Measurements from ENCODE around the gene TSPAN11.

TSPAN11 gene

DNA sequence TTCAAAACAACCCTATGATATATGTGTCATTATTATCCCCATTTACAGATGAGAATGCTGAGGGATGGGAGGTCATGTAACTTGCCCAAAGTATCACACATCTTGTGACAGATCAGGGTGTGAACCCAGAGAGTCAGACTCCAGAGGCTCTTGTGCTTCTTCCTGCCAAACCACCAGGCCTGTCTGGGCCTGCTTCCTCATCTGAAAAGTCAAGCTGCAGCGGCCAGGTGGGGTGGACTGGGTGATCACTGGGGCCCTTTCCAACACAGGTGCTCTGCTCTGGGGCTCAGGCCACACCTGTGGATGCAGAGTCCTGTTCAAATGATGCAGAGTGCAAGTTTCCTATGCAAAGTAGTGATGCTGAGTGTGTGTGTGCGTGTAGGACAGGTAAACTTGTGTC is 26.7 kb downstream of the TSPAN11 start:
- no peak for TF ChIP-seq CTCF (IDR thresholded peaks at IDR 0.05)

DNA sequence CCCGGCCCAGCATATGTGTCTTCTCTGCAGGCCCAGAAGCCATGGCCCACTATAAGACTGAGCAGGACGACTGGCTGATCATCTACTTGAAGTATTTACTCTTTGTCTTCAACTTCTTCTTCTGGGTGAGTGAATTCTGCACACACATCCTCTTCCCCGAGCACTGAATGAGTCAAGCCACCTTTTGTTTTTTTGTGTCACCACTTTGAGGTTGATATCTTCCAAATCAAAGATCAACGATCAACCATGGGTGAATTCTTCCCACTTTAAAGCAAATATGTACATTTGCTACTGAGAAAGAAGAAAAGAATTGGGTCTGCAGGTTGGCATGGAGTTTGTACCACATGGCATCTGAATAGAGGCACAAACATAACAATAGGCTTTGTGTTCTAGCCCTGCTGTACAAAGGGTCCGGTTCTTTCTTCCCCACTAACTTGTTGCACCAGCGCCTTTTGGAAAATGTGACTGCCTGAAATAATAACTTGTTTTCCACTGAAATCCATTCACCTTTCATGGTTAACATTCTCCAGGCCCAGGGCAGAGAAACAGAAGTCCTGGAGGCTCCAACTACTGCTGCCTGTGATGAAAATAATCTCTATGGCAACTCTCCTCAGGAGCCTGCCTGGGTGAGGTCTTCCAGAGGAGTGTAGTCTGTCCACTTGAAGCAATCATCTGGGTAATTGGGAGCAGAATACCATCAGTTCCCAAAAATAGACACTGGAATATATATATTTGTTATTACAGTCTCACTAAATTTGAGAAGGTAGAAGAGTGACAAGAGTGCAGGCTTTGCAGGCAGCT is 27.6 kb downstream of the TSPAN11 start:
- TF ChIP-seq CTCF (IDR thresholded peaks at IDR 0.05): no peak

GRCh38 chr12:30955214-30955613 is 28.7 kb downstream of the TSPAN11 start:
- no peak for TF ChIP-seq CTCF (IDR thresholded peaks at IDR 0.05)

- no peak for TF ChIP-seq CTCF (IDR thresholded peaks at IDR 0.05)
Observed at GRCh38 chr12:30959110-30959710, 32.7 kb downstream of the TSPAN11 start.

DNA sequence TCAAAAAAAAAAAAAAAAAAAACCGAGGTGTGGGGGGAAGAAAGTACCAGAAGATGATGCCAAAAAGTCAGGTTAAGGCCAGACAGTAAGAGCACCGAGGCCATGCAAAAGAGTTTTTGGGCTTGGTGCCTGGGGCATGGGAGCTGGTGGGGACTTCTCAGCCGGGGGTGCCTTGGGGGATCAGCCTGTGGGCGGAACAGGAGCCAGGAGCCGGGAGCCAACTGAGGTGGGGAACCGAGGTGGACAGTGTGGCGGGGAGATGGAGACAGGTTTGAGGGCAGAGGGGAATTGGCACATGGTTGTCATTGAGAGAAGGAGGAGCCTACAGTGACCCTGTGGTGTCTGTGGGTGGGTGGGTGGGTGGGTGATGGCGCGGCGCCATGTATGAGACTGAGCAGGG is 33.2 kb downstream of the TSPAN11 start:
- no peak for TF ChIP-seq CTCF (IDR thresholded peaks at IDR 0.05)

DNA sequence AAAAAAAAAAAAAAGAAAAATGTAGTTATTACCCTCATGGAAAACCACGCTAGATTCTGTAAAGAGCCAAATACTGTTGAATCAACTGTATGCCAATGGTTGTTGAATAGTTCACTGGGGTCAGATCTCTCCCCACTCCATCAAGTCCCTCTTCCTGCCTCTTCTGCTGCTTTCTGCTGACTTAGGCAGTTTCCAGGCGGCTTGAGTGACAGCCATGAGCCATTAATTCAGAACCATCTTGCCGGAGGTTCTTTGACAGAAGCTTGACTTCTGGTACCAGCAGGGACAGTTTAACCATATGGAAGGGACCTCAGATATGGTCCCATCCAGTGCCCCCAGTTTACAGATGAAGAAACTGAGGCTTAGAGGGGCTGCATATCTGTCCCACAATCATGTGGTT is 34.5 kb downstream of the TSPAN11 start:
- TF ChIP-seq CTCF (IDR thresholded peaks at IDR 0.05): no peak

GRCh38 chr12:30962047-30962446 is 35.5 kb downstream of the TSPAN11 start:
- no peak for TF ChIP-seq CTCF (IDR thresholded peaks at IDR 0.05)
